ENCODE data around the gene IZUMO4. TPM values are rescaled to one million over a fixed set of nuclear protein-coding genes. Genes with fewer than 3 reads are reported as not detected.
"Not testable (repeated sequence)": the region's sequence is repeated elsewhere in the genome, so short reads cannot be mapped to it uniquely, and the experiment has no call there.

IZUMO4 gene
- total RNA-seq, 2 donors from 2014 or later, result 29.7 to 105 TPM

DNA sequence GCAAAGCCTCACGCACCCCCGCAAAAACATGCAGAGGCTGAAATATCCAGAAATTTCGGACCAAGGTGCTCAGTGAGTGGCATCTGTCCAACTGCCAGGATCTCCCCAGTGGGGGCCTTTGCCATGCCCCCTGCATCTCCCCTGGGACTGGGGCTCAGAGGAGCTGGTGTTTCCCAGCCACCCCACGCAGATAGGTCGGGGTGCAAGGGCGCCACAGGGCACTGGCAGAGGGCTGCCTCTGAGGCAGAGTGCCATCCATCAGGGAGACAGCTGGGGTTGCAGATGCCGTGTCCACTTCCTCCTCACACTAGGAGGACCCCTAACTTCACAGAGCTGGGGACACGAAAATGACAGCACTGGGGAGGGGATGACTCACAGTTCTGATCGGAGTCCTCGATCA is 26.3 kb downstream of the IZUMO4 start:
- Mint-ChIP-seq H3K27ac (no peak overlapping the region), H3K36me3 (peaks cover 5 to 6% of the 10 kb centered on the region in 2 donors), H3K9me3 (no peaks in the 10 kb centered on the region)
- no peak for ATAC-seq
- no peak for DNase-seq (ENCODE audit: low spot score in 2 of 2)

- no peaks in the 10 kb centered on the region for H3K9me3 Mint-ChIP-seq
- H3K27ac Mint-ChIP-seq, result no peak overlapping the region
- peaks cover 5 to 6% of the 10 kb centered on the region in 2 donors for H3K36me3 Mint-ChIP-seq
- ATAC-seq, result no peak
- peak in 1 of 2 donors; percentile 27 for DNase-seq (ENCODE audit: low spot score in 2 of 2)
Observed at GRCh38 chr19:2123682-2124387, 27.1 kb downstream of the IZUMO4 start.

- no peaks in the 10 kb centered on the region for H3K9me3 Mint-ChIP-seq
- H3K27ac Mint-ChIP-seq, result no peak overlapping the region
- no peaks in the 10 kb centered on the region for H3K36me3 Mint-ChIP-seq
- ATAC-seq, result no peak
- no peak for DNase-seq (ENCODE audit: low spot score in 2 of 2)
Observed at GRCh38 chr19:2126879-2127518, 30.3 kb downstream of the IZUMO4 start.

GRCh38 chr19:2127758-2128157 is 31.0 kb downstream of the IZUMO4 start:
- H3K27ac Mint-ChIP-seq, result no peak overlapping the region
- no peak for DNase-seq (ENCODE audit: low spot score in 2 of 2)
- no peak for ATAC-seq
- H3K36me3 Mint-ChIP-seq, result peaks cover 5 to 6% of the 10 kb centered on the region in 2 donors
- H3K9me3 Mint-ChIP-seq, result no peaks in the 10 kb centered on the region

GRCh38 chr19:2128252-2128651 is 31.5 kb downstream of the IZUMO4 start:
- not testable (repeated sequence) for DNase-seq (ENCODE audit: low spot score in 2 of 2); H3K9me3 Mint-ChIP-seq; ATAC-seq; H3K27ac Mint-ChIP-seq
- H3K36me3 Mint-ChIP-seq, result peaks cover 6 to 10% of the 10 kb centered on the region in 2 donors

- no peak for ATAC-seq
- H3K36me3 Mint-ChIP-seq, result peaks cover 6 to 10% of the 10 kb centered on the region in 2 donors
- H3K27ac Mint-ChIP-seq, result no peak overlapping the region
- no peaks in the 10 kb centered on the region for H3K9me3 Mint-ChIP-seq
- no peak for DNase-seq (ENCODE audit: low spot score in 2 of 2)
Observed at GRCh38 chr19:2129022-2129421, 32.3 kb downstream of the IZUMO4 start.

- no peak for DNase-seq (ENCODE audit: low spot score in 2 of 2)
- H3K27ac Mint-ChIP-seq, result no peak overlapping the region
- no peaks in the 10 kb centered on the region for H3K9me3 Mint-ChIP-seq
- H3K36me3 Mint-ChIP-seq, result peaks cover 6 to 10% of the 10 kb centered on the region in 2 donors
- ATAC-seq, result no peak
Observed at GRCh38 chr19:2129486-2129885, 32.8 kb downstream of the IZUMO4 start.

GRCh38 chr19:2129892-2130770 is 33.4 kb downstream of the IZUMO4 start:
- Mint-ChIP-seq H3K9me3 (no peaks in the 10 kb centered on the region), H3K27ac (peak overlapping the region in 1 of 2 donors; percentile 21), H3K36me3 (peaks cover 6 to 10% of the 10 kb centered on the region in 2 donors)
- ATAC-seq (no peak), DNase-seq (ENCODE audit: low spot score in 2 of 2) (no peak)

DNA sequence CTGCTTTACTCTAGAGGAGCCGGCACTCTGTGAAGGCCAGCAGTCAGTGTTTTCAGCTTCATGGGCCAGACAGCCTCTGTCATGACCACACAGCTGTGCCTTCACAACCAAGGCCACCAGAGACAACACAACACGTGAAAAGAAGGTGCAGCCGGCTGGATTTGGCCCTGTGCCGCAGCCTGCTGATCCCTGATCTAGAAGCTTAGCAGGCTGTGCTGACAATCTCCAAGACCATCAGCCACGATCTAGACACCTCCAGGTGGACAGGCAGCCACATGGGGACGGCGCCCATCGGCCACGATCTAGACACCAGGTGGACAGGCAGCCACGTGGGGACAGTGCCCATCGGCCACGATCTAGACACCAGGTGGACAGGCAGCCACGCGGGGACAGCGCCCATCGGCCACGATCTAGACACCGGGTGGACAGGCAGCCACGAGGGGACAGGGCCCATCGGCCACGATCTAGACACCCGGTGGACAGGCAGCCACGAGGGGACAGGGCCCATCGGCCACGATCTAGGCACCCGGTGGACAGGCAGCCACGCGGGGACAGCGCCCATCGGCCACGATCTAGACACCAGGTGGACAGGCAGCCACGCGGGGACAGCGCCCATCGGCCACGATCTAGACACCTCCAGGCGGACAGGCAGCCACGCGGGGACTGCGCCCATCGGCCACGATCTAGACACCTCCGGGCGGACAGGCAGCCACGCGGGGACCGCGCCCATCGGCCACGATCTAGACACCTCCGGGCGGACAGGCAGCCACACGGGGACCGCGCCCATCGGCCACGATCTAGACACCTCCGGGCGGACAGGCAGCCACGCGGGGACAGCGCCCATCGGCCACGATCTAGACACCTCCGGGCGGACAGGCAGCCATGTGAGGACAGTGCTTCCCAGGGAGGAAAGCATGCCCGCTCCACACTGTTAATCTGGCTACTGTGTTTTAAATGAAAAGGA is 34.6 kb downstream of the IZUMO4 start:
- not testable (repeated sequence) for H3K9me3 Mint-ChIP-seq
- H3K36me3 Mint-ChIP-seq, result peaks cover 6 to 10% of the 10 kb centered on the region in 2 donors

GRCh38 chr19:2132191-2132590 is 35.5 kb downstream of the IZUMO4 start:
- Mint-ChIP-seq H3K27ac (no peak overlapping the region), H3K9me3 (no peaks in the 10 kb centered on the region), H3K36me3 (peaks cover 6 to 10% of the 10 kb centered on the region in 2 donors)
- ATAC-seq (no peak), DNase-seq (ENCODE audit: low spot score in 2 of 2) (no peak)

More for the DNA sequence above, 34.6 kb downstream of the IZUMO4 start:
- H3K27ac Mint-ChIP-seq; DNase-seq (ENCODE audit: low spot score in 2 of 2); ATAC-seq: not testable (repeated sequence)

- peaks cover 6 to 10% of the 10 kb centered on the region in 2 donors for H3K36me3 Mint-ChIP-seq
- ATAC-seq, result no peak
- H3K9me3 Mint-ChIP-seq, result no peaks in the 10 kb centered on the region
Observed at GRCh38 chr19:2132731-2133490, 36.2 kb downstream of the IZUMO4 start.

GRCh38 chr19:2135474-2136402 is 39.0 kb downstream of the IZUMO4 start:
- H3K9me3 Mint-ChIP-seq, result no peaks in the 10 kb centered on the region
- no peak overlapping the region for H3K27ac Mint-ChIP-seq
- peaks cover 6 to 10% of the 10 kb centered on the region in 2 donors for H3K36me3 Mint-ChIP-seq
- DNase-seq (ENCODE audit: low spot score in 2 of 2) (no peak), ATAC-seq (no peak)

More at GRCh38 chr19:2132731-2133490, 36.2 kb downstream of the IZUMO4 start:
- peak overlapping the region in 1 of 2 donors; percentile 81 for H3K27ac Mint-ChIP-seq
- DNase-seq (ENCODE audit: low spot score in 2 of 2), result no peak

- Mint-ChIP-seq H3K27ac (no peak overlapping the region), H3K36me3 (peaks cover 6 to 10% of the 10 kb centered on the region in 2 donors), H3K9me3 (no peaks in the 10 kb centered on the region)
- ATAC-seq, result no peak
- DNase-seq (ENCODE audit: low spot score in 2 of 2), result no peak
Observed at GRCh38 chr19:2136796-2137195, 40.1 kb downstream of the IZUMO4 start.

- Mint-ChIP-seq H3K9me3 (no peaks in the 10 kb centered on the region), H3K36me3 (peaks cover 0 to under 1% of the 10 kb centered on the region in 2 donors), H3K27ac (no peak overlapping the region)
- no peak for DNase-seq (ENCODE audit: low spot score in 2 of 2)
- no peak for ATAC-seq
Observed at GRCh38 chr19:2138061-2138728, 41.5 kb downstream of the IZUMO4 start.

All from activated naive CD4-positive, alpha-beta T cell treated with anti-CD3 and anti-CD28 coated beads, Interleukin-2, amount 50 U/mL, for 72 hours (primary cell).